IMR-90 (cell line): ENCODE measurements around the gene MOB3B.
"Not testable (repeated sequence)": the region's sequence is repeated elsewhere in the genome, so short reads cannot be mapped to it uniquely, and the experiment has no call there.

Experiments used
- BHLHE40 ChIP-seq: fragments of 150-350 bp; IDR thresholded peaks from 2 replicates; pipeline ENCODE4 v1.6.1; 2016; ENCODE audit warnings: mild to moderate bottlenecking, low read depth, low read length
- CEBPB ChIP-seq: IDR thresholded peaks from 2 replicates; pipeline ENCODE4 v1.6.1; 2012; ENCODE audit warnings: low read depth, low read length, improper control_type of control experiment
- CHD1 ChIP-seq: IDR thresholded peaks from 2 replicates; pipeline ENCODE4 v1.6.1; 2012; ENCODE audit warnings: low read depth, low read length, improper control_type of control experiment
- CTCF ChIP-seq: conservative IDR thresholded peaks from 2 replicates; pipeline ENCODE4 v1.5.1; 2012; ENCODE audit warnings: mild to moderate bottlenecking, low read depth, low read length, improper control_type of control experiment
- ELK1 ChIP-seq: fragments of 150-350 bp; IDR thresholded peaks from 2 replicates; pipeline ENCODE4 v1.6.1; 2016; ENCODE audit warnings: low read depth, mild to moderate bottlenecking, low read length, moderate library complexity, borderline replicate concordance
- FOS ChIP-seq: fragments of 150-350 bp; IDR thresholded peaks from 2 replicates; pipeline ENCODE4 v1.6.1; 2016; ENCODE audit warnings: low read depth, low read length
- MAFK ChIP-seq: IDR thresholded peaks from 2 replicates; pipeline ENCODE4 v1.6.1; 2012; ENCODE audit warnings: low read depth, low read length, improper control_type of control experiment
- MAZ ChIP-seq: IDR thresholded peaks from 2 replicates; pipeline ENCODE4 v1.6.1; 2012; ENCODE audit warnings: low read depth, mild to moderate bottlenecking, low read length, improper control_type of control experiment, moderate library complexity, borderline replicate concordance
- NFE2L2 ChIP-seq: fragments of 150-350 bp; IDR thresholded peaks from 2 replicates; pipeline ENCODE4 v1.6.1; 2016; ENCODE audit warnings: low read depth, mild to moderate bottlenecking, low read length
- POLR2A ChIP-seq: IDR thresholded peaks from 2 replicates; pipeline ENCODE4 v1.6.1; 2012; ENCODE audit warnings: mild to moderate bottlenecking, low read depth, low read length
- RAD21 ChIP-seq: IDR thresholded peaks from 2 replicates; pipeline ENCODE4 v1.6.1; 2012; ENCODE audit warnings: low read length, improper control_type of control experiment
- RCOR1 ChIP-seq: IDR thresholded peaks from 2 replicates; pipeline ENCODE4 v1.6.1; 2012; ENCODE audit warnings: mild to moderate bottlenecking, low read length, improper control_type of control experiment; ENCODE audit not compliant: insufficient replicate concordance
- RFX5 ChIP-seq: IDR thresholded peaks from 2 replicates; pipeline ENCODE4 v1.8.0; 2012; ENCODE audit warnings: low read depth, mild to moderate bottlenecking, low read length, moderate library complexity
- USF2 ChIP-seq: fragments of 150-350 bp; IDR thresholded peaks from 2 replicates; pipeline ENCODE4 v1.6.1; 2017; ENCODE audit warnings: mild to moderate bottlenecking, antibody characterized with exemption, low read length, low read depth

- not testable (repeated sequence) for TF ChIP-seq CTCF, CHD1, POLR2A, NFE2L2, MAFK, BHLHE40, RAD21, USF2, CEBPB, MAZ, ELK1, FOS, RFX5, RCOR1
These were observed 64.7 kb downstream of the MOB3B start for GRCh38 chr9:27464950-27465349.
